ENCODE measurements around the gene ZC3H12D.

DNA sequence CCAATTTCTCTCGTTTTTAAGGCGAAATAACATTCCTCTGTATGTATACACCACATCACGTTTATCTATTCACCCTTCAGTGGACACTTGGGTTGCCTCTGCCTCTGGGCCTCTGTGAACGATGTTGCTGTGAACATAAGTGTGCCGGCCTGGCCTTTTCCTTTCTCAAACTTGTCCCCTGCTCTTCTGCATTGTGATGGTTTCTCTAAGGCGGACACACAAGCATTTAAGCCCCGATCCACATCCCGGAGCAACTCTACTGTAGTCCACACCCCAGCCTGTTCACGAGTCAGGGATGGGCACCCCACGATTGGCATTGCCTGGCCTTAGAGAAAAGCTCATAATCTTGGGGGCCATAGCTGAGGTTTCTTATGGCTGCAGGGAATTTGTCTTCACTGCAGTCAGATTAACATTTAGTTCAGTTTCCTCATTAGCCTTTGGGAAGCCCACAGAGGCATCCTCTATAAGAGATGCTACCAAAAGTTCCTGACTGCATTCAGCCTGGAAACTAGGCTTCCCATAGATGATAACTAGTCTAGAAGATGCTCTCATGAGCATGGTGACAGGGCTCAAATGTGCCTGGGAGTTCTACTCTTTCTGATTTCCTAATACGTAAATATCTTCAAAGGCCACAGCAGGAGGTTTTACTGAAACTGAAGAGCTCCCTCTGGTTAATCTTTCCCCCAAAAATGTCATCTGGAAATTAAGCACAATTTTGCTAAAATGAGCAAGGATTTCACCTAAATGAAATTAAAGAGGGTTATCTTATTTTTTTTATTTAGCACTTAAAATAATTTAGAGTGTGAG lies 762 bp downstream of the ZC3H12D start:
- TF ChIP-seq POLR2AphosphoS5 (IDR thresholded peaks at IDR 0.05) = no peak
- TF ChIP-seq, protein P1, sequence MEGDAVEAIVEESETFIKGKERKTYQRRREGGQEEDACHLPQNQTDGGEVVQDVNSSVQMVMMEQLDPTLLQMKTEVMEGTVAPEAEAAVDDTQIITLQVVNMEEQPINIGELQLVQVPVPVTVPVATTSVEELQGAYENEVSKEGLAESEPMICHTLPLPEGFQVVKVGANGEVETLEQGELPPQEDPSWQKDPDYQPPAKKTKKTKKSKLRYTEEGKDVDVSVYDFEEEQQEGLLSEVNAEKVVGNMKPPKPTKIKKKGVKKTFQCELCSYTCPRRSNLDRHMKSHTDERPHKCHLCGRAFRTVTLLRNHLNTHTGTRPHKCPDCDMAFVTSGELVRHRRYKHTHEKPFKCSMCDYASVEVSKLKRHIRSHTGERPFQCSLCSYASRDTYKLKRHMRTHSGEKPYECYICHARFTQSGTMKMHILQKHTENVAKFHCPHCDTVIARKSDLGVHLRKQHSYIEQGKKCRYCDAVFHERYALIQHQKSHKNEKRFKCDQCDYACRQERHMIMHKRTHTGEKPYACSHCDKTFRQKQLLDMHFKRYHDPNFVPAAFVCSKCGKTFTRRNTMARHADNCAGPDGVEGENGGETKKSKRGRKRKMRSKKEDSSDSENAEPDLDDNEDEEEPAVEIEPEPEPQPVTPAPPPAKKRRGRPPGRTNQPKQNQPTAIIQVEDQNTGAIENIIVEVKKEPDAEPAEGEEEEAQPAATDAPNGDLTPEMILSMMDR (IDR thresholded peaks at IDR 0.05) = no peak
